ENCODE data around the gene ARRDC5.
A peak's percentile ranks its signal among the peaks of the same experiment; 100 is the strongest.

The ARRDC5 gene

GRCh38 chr19:4910594-4911281 lies 8.0 kb upstream of the ARRDC5 start:
- TF ChIP-seq CTCF (IDR thresholded peaks at IDR 0.05), result no peak
- Histone ChIP-seq H2AFZ (peak overlapping the region; percentile 13), H3K4me3 (ENCODE audit: low read depth, low read length) (no peak overlapping the region), H3K27me3 (ENCODE audit: control insufficient read depth, insufficient read depth, low read length) (no peaks in the 10 kb centered on the region), H3K9ac (no peak overlapping the region), H3K4me2 (ENCODE audit: low read length) (peak overlapping the region; percentile 91), H3K79me2 (no peaks in the 10 kb centered on the region), H3K4me1 (no peaks in the 10 kb centered on the region), H3K9me3 (ENCODE audit: control insufficient read depth, low read length) (no peaks in the 10 kb centered on the region), H3K27ac (no peak overlapping the region), H3K36me3 (ENCODE audit: control insufficient read depth, insufficient read depth, low read length) (no peaks in the 10 kb centered on the region)

DNA sequence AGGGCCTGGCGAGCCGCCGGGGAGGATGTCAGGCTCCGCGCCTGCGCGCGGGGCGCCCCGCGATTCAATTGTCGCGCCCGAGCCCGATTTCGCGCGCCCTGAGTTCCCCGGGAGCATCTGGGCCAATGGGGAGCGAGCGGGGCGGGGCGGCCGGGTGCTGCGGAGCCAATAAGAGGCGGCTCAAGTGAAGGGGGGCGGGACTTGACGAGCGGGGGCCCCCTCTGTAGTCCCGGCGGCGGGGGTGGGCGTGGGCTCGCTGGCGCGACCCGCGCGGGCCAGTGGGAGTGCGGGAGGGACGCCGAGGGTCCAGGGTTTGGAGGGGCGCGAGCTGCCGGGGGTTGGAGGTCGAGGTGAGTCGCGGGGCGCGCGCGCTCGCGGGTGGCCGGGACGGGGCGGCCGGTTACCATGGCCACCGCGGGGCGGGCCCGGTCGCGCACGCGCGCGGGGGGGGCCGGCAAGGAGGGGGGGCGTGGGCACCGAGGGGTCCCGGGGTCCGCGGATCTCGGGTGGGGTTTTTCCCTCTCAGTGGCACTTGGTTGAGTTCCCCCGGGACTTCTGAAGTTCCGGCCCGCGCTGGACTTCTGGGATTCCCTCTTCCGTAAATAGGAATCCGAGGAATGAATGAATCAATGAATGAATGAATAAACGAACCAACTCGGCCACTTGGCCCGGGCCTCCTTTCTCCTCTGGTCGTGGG lies 7.3 kb upstream of the ARRDC5 start:
- Histone ChIP-seq H2AFZ (peak overlapping the region; percentile 80), H3K4me1 (no peaks in the 10 kb centered on the region), H3K36me3 (ENCODE audit: control insufficient read depth, insufficient read depth, low read length) (no peaks in the 10 kb centered on the region), H3K4me2 (ENCODE audit: low read length) (peak overlapping the region; percentile 91), H3K4me3 (ENCODE audit: low read depth, low read length) (peak overlapping the region; percentile 66), H3K9me3 (ENCODE audit: control insufficient read depth, low read length) (no peaks in the 10 kb centered on the region), H3K27me3 (ENCODE audit: control insufficient read depth, insufficient read depth, low read length) (no peaks in the 10 kb centered on the region), H3K27ac (no peak overlapping the region), H3K9ac (no peak overlapping the region), H3K79me2 (no peaks in the 10 kb centered on the region)
- TF ChIP-seq CTCF (IDR thresholded peaks at IDR 0.05), result no peak

GRCh38 chr19:4909156-4909896 lies 6.6 kb upstream of the ARRDC5 start, which contains the start of gene UHRF1:
Gene UHRF1 (plus strand): TSS chr19:4909501. CDS start chr19:4910886, 1,385 bp downstream.
- no peak within 1 kb of the TSS for H3K27ac ChIP-seq

GRCh38 chr19:4908781-4909155 lies 6.1 kb upstream of the ARRDC5 start:
- no peaks in the 10 kb centered on the region for H3K79me2 ChIP-seq
- H3K4me1 ChIP-seq, result no peaks in the 10 kb centered on the region

More at GRCh38 chr19:4909156-4909896, 6.6 kb upstream of the ARRDC5 start, which contains the start of gene UHRF1:
- H2AFZ ChIP-seq, result peak within 1 kb of the TSS; percentile 80
- no peaks in the 10 kb centered on the region for H3K27me3 ChIP-seq (ENCODE audit: control insufficient read depth, insufficient read depth, low read length)
- no peaks in the 10 kb centered on the region for H3K4me1 ChIP-seq
- peak within 1 kb of the TSS; percentile 66 for H3K4me3 ChIP-seq (ENCODE audit: low read depth, low read length)
- no peak within 1 kb of the TSS for H3K9ac ChIP-seq
- no peaks in the 10 kb centered on the region for H3K36me3 ChIP-seq (ENCODE audit: control insufficient read depth, insufficient read depth, low read length)
- no peaks in the 10 kb centered on the region for H3K79me2 ChIP-seq
- H3K4me2 ChIP-seq (ENCODE audit: low read length), result peak within 1 kb of the TSS; percentile 91
- TF ChIP-seq CTCF (IDR thresholded peaks at IDR 0.05), result no peak
- no peaks in the 10 kb centered on the region for H3K9me3 ChIP-seq (ENCODE audit: control insufficient read depth, low read length)

More at GRCh38 chr19:4908781-4909155, 6.1 kb upstream of the ARRDC5 start:
- no peak overlapping the region for H2AFZ ChIP-seq
- no peak overlapping the region for H3K9ac ChIP-seq
- H3K27me3 ChIP-seq (ENCODE audit: control insufficient read depth, insufficient read depth, low read length), result no peaks in the 10 kb centered on the region
- TF ChIP-seq CTCF (IDR thresholded peaks at IDR 0.05), result no peak
- H3K4me3 ChIP-seq (ENCODE audit: low read depth, low read length), result no peak overlapping the region
- no peaks in the 10 kb centered on the region for H3K36me3 ChIP-seq (ENCODE audit: control insufficient read depth, insufficient read depth, low read length)
- no peak overlapping the region for H3K4me2 ChIP-seq (ENCODE audit: low read length)
- H3K9me3 ChIP-seq (ENCODE audit: control insufficient read depth, low read length), result no peaks in the 10 kb centered on the region
- H3K27ac ChIP-seq, result no peak overlapping the region
